ENCODE data around the gene DNAI4. TPM values are rescaled to one million over a fixed set of nuclear protein-coding genes. Genes with fewer than 3 reads are reported as not detected.
"Not testable (repeated sequence)": the region's sequence is repeated elsewhere in the genome, so short reads cannot be mapped to it uniquely, and the experiment has no call there.

Gene DNAI4
- total and polyA plus RNA-seq, 2 of the 8 experiments (the other 6 are each of a cell fraction or from before 2014, with no cell fraction given), result 0.32 to 2.1 TPM

- TF ChIP-seq CTBP2 (IDR thresholded peaks at IDR 0.05; ENCODE audit: borderline replicate concordance, insufficient read depth, insufficient read length, low read length) (no peak), EP300 (IDR thresholded peaks at IDR 0.05; ENCODE audit: borderline replicate concordance in 1 of 2, low read depth in 2 of 2, low read length in 2 of 2) (no peak), TAF1 (IDR thresholded peaks at IDR 0.05; ENCODE audit: low read depth, low read length) (no peak), GTF2F1 (IDR thresholded peaks at IDR 0.05; ENCODE audit: borderline replicate concordance, low read depth, low read length) (no peak)
These were observed 51.5 kb downstream of the DNAI4 start (continued) for GRCh38 chr1:66873111-66873510.

GRCh38 chr1:66872024-66872423 lies 52.6 kb downstream of the DNAI4 start:
- H2BK15ac ChIP-seq (ENCODE audit: low read length); POLR2A ChIA-PET (ENCODE audit: partially characterized antibody); H2AFZ ChIP-seq (ENCODE audit: low read length); H3K14ac ChIP-seq (ENCODE audit: insufficient read length); H3K4me2 ChIP-seq (ENCODE audit: insufficient read depth in 1 of 2, low read depth in 2 of 2, low read length in 2 of 2); H2BK5ac ChIP-seq (ENCODE audit: low read depth, low read length); H4K20me1 ChIP-seq (replicated peaks in 1 of 2; ENCODE audit: control insufficient read depth in 1 of 2, insufficient read depth in 2 of 2, low read length in 2 of 2); H3K23me2 ChIP-seq (ENCODE audit: low read depth, low read length); CTCF ChIA-PET (ENCODE audit: partially characterized antibody); H3K9me3 ChIP-seq (ENCODE audit: insufficient read depth in 2 of 2, low read depth in 1 of 2, low read length in 1 of 2); H3K4ac ChIP-seq (replicated peaks; ENCODE audit: insufficient read length, low read depth, low read length); H4K5ac ChIP-seq (ENCODE audit: insufficient read length, low read depth, low read length); H3K36me3 ChIP-seq (ENCODE audit: control insufficient read depth in 2 of 4, insufficient read depth in 4 of 4, low read length in 3 of 4); H3K9ac ChIP-seq (replicated peaks in 1 of 4; ENCODE audit: extremely low read depth in 1 of 4, low read depth in 3 of 4, low read length in 3 of 4); H3K23ac ChIP-seq (ENCODE audit: insufficient read length); H2BK12ac ChIP-seq (ENCODE audit: low read depth, low read length); H4K8ac ChIP-seq (ENCODE audit: extremely low read depth, insufficient read depth, low read length); H3K27ac ChIP-seq (ENCODE audit: low read depth, low read length); FAIRE-seq; H4K91ac ChIP-seq (replicated peaks; ENCODE audit: insufficient read length, low read length); H3K27me3 ChIP-seq (replicated peaks in 1 of 4; ENCODE audit: control insufficient read depth in 3 of 4, extremely low read depth in 1 of 4, insufficient read depth in 3 of 4, low read length in 3 of 4); H3K56ac ChIP-seq (replicated peaks; ENCODE audit: insufficient read length, low read depth, low read length); H3K79me1 ChIP-seq (ENCODE audit: low read depth, low read length); H2AK5ac ChIP-seq (ENCODE audit: low read depth, low read length); H3K79me2 ChIP-seq (ENCODE audit: control insufficient read depth in 1 of 2, insufficient read depth in 2 of 2, low read length in 2 of 2); H3K4me3 ChIP-seq (ENCODE audit: extremely low read depth in 1 of 4, insufficient read depth in 2 of 4, low read depth in 3 of 4, low read length in 4 of 4); H2BK120ac ChIP-seq (replicated peaks; ENCODE audit: low read depth, low read length); DNase-seq (ENCODE audit: low read depth in 1 of 2, low spot score in 2 of 2); H3K4me1 ChIP-seq (replicated peaks in 1 of 4; ENCODE audit: control insufficient read depth in 3 of 4, insufficient read depth in 4 of 4, low read length in 3 of 4); H2BK20ac ChIP-seq (ENCODE audit: low read length); H3K18ac ChIP-seq (ENCODE audit: extremely low read depth, low read length): not testable (repeated sequence)
- WGBS, 2 experiments (ENCODE audit: extremely low coverage in 1 of 2, insufficient coverage in 1 of 2, insufficient read length in 1 of 2, insufficient replicate concordance in 2 of 2, low coverage in 1 of 2, low lambda C conversion rate in 2 of 2, missing lambda C conversion rate in 1 of 2), result 93% methylated on average over 7 of the region's 7 CpGs; no CpG with 5 or more reads in 1 of the 2 experiments

Measured in H1 (cell line).